Kidney glomerular epithelial cell (primary cell): Measurements from ENCODE around the gene TMEM130.

Source experiments
- DNase-seq: peaks from one replicate; lab custom pipeline; 2025; lab: John Stamatoyannopoulos, UW

Gene TMEM130

DNA sequence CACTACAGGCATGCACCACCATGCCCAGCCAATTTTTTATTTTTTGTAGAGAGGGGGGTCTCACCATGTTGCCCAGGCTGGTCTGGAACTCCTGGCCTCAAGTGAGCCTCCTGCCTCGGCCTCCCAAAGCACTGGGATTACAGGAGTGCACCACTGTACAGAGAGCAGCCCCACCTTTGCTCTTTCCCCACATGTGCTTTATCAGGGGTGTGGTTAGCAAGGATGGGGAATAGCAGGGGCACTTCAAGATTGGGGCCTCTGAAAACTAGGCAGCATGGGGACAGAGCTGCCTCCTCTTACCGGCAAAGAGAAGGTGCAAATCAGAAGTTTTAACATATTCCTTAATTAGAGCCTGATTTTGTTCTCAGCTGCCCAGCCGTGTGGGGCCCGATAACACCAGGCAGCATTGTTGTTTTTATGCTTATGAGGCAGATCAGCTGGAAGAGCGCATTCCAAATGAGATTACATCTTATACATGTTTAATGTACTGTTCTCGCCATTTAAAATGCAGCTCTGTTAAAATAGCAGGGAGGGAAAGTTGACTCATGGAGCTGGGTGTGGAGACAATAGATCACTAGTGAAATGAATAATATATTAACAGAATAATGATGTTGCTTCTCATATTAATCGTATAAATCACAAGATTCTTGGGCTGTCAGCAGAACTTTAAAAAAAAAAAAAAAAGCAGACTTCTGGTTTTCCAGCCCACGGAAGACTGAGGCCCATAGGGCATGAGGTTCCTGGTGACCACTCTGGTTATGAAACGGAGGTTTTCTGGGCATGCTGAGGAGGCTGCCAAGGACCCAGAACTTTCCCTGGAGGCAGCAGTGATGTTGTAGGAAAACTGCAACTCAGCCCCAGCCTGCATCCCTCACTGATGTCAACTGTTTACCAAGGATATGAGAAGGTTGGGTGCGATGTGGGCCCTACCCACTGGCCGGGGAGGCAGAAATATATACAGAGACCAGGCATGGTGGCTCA, 62.5 kb downstream of the TMEM130 start:
- peak; percentile 19 for DNase-seq

DNA sequence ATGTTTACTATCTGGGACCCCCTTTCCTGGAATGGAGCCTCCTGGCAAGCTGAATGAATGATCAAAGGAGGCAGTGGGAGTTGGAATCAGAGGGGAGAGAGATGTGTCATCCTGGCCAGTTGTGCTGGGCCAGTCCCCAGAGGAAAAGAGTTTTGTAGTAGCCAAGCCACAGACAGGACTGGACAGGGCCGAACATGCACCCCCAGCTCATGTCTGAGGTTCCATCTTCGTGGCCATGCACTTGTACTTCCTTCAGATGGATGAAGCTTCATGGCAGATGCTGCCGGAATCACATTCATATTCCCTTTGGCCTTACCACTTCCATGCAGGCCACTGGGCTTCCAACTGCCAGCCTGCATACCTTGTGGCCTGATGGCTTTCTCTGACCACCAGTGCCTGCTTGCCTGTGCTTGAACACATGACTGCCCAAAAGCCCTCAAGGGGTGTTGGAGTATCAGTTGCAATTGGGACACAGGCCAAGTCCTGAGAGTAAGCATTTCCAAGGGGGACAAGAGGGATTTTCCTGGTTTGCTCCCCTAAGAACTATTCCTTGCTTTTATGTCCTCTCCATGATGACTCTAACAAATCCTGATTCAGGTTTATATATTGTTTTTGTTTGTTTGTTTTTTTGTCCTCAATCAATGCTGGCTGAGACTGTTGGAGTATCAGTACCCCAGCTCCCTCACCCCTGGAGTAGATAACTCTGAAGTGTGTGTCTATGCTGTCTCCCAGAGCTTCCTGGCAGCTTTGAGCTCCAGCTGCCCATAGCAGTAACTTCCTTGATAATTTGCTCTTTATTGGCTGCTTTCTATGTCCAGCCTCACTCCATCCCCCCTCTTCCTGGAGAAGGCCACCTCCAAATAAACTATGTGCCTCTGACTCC, 63.6 kb downstream of the TMEM130 start:
- no peak for DNase-seq

DNA sequence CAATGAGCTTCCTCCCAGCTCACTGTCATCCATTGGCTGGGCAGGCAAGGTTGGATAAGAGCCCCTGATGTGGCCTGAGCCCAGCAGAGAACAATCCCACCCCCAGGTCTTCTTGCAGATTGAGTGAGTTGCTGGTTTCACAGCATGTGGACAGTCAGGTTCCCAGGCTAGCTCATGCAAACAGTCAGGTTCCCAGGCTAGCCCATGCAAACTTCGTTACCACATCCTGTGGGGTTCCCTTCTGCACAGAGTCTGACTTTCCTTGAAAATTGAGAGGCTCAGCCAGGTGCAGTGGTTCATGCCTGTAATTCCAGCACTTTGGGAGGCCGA, 67.1 kb downstream of the TMEM130 start:
- no peak for DNase-seq

DNA sequence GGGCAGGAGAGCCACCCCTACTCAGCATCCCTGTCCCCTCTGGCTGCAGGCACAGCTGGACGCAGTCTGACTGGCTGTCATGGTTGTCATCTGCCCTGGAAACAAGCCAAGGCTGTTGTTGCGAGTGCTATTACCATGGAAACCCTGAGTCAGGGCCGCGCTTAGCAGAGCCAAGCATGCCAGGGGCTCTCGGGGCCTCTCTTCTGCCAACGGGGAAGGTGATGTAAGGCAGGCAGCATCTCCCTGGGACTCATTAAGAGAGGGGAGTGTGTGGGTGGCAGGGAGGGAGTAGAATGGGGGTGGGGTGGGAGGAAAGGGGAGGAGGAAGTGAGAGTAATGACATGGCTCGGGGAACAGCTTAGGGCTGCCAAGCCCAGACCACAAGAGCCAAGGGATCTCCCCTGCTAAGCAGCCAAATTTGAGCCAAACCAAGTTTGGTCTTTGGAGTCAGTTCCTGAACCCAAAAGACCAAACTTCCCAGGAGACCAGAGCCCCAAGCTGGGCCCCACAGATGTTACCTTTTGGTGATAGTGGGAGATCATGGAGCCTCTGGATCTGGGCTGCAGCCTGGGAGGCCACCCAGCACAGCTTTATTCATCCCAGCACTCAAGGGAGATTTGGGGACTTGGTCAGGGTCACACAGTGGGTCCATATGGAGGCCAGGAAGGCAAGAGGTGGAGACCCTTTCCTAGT, 67.6 kb downstream of the TMEM130 start:
- peak; percentile 45 for DNase-seq

DNA sequence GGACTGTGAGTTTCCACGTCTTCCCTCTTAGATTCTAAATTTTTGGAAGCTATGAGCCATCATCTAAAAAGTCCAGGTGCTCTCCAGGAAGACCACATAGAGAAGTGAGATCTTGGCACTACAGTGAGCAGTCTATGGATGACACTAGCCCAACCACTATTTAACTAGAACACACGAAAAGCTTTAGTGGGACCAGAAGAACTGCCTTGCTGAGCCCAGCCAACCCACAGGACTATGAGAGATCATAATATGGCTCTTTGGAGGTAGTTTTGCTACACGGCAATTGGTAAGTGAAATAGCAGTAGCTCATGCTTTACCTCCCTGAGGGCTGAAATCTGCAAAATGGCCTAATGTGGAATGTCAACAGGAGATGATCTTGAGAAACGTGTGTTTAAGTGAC, 68.8 kb downstream of the TMEM130 start:
- no peak for DNase-seq

DNA sequence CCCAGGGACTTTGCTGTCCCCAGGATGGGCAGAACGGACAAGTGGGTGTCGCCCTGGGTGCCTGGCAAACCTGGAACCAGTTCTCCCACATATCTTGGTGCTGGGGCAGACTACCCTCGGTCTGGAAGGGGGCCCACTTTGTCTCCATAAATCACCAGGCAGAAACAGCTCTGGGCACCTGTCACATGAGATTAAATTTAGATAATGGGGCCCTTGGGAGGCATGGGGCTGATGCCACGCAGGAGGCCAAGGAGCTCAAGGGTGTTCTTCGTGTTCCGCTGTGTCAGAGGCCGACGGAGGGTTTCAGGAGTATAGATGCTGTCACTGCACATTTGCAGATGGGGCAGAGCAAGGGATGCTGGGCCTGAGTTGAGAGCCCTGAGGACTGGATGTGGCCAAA, 72.7 kb downstream of the TMEM130 start:
- DNase-seq = no peak
